Endothelial cell of umbilical vein (primary cell): ENCODE results near the gene CDH23. TPM values are rescaled to one million over a fixed set of nuclear protein-coding genes. Genes with fewer than 3 reads are reported as not detected.

Experiments used
- BruUV-seq: library from RNA; stranded (reverse); fragments of 400-500 nt; replicated peaks from 2 replicates; lab custom pipeline; 2021; lab: Mats Ljungman, UMichigan
- CTCF ChIA-PET: fragments of 300-600, 350-600 bp; sonication (Branson Sonifier 250); formaldehyde crosslinking; loops from one replicate; lab custom pipeline; 2021; ENCODE audit warnings: antibody characterized with exemption, inconsistent platforms; lab: Charles Lee
- POLR2A ChIA-PET: fragments of 300-600, 350-600 bp; sonication (Branson Sonifier 250); formaldehyde crosslinking; loops from one replicate; lab custom pipeline; 2021; ENCODE audit warnings: antibody characterized with exemption, inconsistent platforms; lab: Charles Lee
- DNase-seq: peaks from one replicate; pipeline ENCODE4 v3.0.0-alpha.2; 2011; ENCODE audit warnings: low read depth, low spot score
- FAIRE-seq: peaks from 2 replicates; lab custom pipeline; 2011; peaks lifted over from hg19 to GRCh38; lab: Jason Lieb, UNC
- H2AFZ ChIP-seq: 2 replicates; pipeline ENCODE4 v1.6.0; 2012; ENCODE audit warnings: low read depth, low read length, control low read depth, inconsistent platforms
- H3K27ac ChIP-seq: 2 replicates; pipeline ENCODE4 v1.5.1; 2011; ENCODE audit warnings: low read depth, mild to moderate bottlenecking, control low read depth, low read length, moderate library complexity; ENCODE audit not compliant: insufficient read depth
- H3K27me3 ChIP-seq, 2 experiments: 2 replicates each; pipeline versions ENCODE4 v1.6.0 to v1.6.1; 2011; ENCODE audit warnings: low read length in 2 of 2, mixed read lengths in 1 of 2; ENCODE audit not compliant: control insufficient read depth in 2 of 2, insufficient read depth in 2 of 2
- H3K36me3 ChIP-seq, 2 experiments: 2 replicates in 1 of 2; 3 replicates in 1 of 2; pipeline ENCODE4 v1.5.1; 2011; ENCODE audit warnings: low read length in 2 of 2, mild to moderate bottlenecking in 1 of 2, moderate library complexity in 1 of 2; ENCODE audit not compliant: control insufficient read depth in 2 of 2, insufficient read depth in 2 of 2; ENCODE audit errors: extremely low read depth in 1 of 2
- H3K4me1 ChIP-seq: 3 replicates; pipeline ENCODE4 v1.5.1; 2011; ENCODE audit warnings: mild to moderate bottlenecking, low read length; ENCODE audit not compliant: control insufficient read depth, insufficient read depth; ENCODE audit errors: extremely low read depth
- H3K4me2 ChIP-seq: 2 replicates; pipeline ENCODE4 v1.6.1; 2011; ENCODE audit warnings: low read length, control low read depth, mixed read lengths; ENCODE audit not compliant: insufficient read depth
- H3K4me3 ChIP-seq, 3 experiments: fragments of 200-600 bp in 1 of 3; sonication (generic), shearing (Covaris generic) in 1 of 3; replicated peaks in 1 of 3; 2 replicates each; pipeline ENCODE4 v1.5.1; 2011 to 2016; ENCODE audit warnings: control low read depth in 3 of 3, low read length in 3 of 3, mild to moderate bottlenecking in 2 of 3, inconsistent platforms in 1 of 3, low read depth in 1 of 3, moderate library complexity in 1 of 3; ENCODE audit not compliant: insufficient read depth in 1 of 3
- H3K79me2 ChIP-seq: 2 replicates; pipeline ENCODE4 v1.6.0; 2012; ENCODE audit warnings: low read length, inconsistent platforms; ENCODE audit not compliant: control insufficient read depth, insufficient read depth
- H3K9ac ChIP-seq: replicated peaks from 2 replicates; pipeline ENCODE3; 2011; ENCODE audit warnings: low read length, control low read depth; ENCODE audit not compliant: insufficient read depth; ENCODE audit errors: extremely low read depth
- H3K9me1 ChIP-seq: replicated peaks from 3 replicates; pipeline ENCODE4 v1.6.0; 2011; ENCODE audit warnings: mild to moderate bottlenecking, low read length; ENCODE audit not compliant: control insufficient read depth, insufficient read depth; ENCODE audit errors: extremely low read depth
- H3K9me3 ChIP-seq: replicated peaks from 2 replicates; pipeline ENCODE4 v1.5.1; 2012; ENCODE audit warnings: low read length, inconsistent platforms; ENCODE audit not compliant: control insufficient read depth, insufficient read depth
- H4K20me1 ChIP-seq: replicated peaks from 2 replicates; pipeline ENCODE3; 2011; ENCODE audit warnings: mild to moderate bottlenecking, low read length; ENCODE audit not compliant: control insufficient read depth, insufficient read depth; ENCODE audit errors: extremely low read depth
- EZH2 ChIP-seq: IDR thresholded peaks from 2 replicates; pipeline ENCODE4 v1.6.1; 2012; ENCODE audit warnings: borderline replicate concordance, low read depth, mild to moderate bottlenecking, moderate library complexity, low read length, inconsistent platforms; ENCODE audit not compliant: severe bottlenecking
- FOS ChIP-seq: IDR thresholded peaks from 2 replicates; pipeline ENCODE4 v1.6.1; 2011; ENCODE audit warnings: mild to moderate bottlenecking, low read length, moderate library complexity, borderline replicate concordance; ENCODE audit not compliant: insufficient read depth
- GATA2 ChIP-seq: IDR thresholded peaks from 2 replicates; pipeline ENCODE4 v1.7.0; 2011; ENCODE audit warnings: low read depth, mild to moderate bottlenecking, moderate library complexity, mixed read lengths, low read length; ENCODE audit not compliant: insufficient read length, insufficient read depth
- JUN ChIP-seq: IDR thresholded peaks from 2 replicates; pipeline ENCODE4 v1.6.1; 2011; ENCODE audit warnings: borderline replicate concordance, low read depth; ENCODE audit not compliant: insufficient read length, insufficient read depth
- MYC ChIP-seq: IDR thresholded peaks from one replicate; pipeline ENCODE4 v1.6.1; 2011; ENCODE audit warnings: mild to moderate bottlenecking, low read depth, low read length
- POLR2A ChIP-seq: IDR thresholded peaks from 2 replicates; pipeline ENCODE4 v1.6.1; 2012; ENCODE audit warnings: low read depth, mild to moderate bottlenecking, control low read depth, low read length
- POLR2AphosphoS5 ChIP-seq: IDR thresholded peaks from 2 replicates; pipeline ENCODE4 v1.6.1; 2012; ENCODE audit warnings: low read depth, mild to moderate bottlenecking, control low read depth, low read length, moderate library complexity; ENCODE audit not compliant: insufficient read depth
- dilution Hi-C: fragments of 300-500 bp; cut with MboI; formaldehyde crosslinking; loops from one replicate; pipeline ENCODE4 v1.15.0; 2019; ENCODE audit warnings: low sequenced_read_pairs; ENCODE audit not compliant: extremely low pct_ligation_motif_present
- intact Hi-C: fragments of 100-400 bp; cut with micrococcal nuclease; formaldehyde crosslinking; loops from one replicate; pipeline ENCODE4 v1.10.0; 2022
- polyA plus RNA-seq, 4 experiments: library from polyadenylated mRNA; depleted of rRNA in 3 of 4; stranded (reverse) in 3 of 4; unstranded in 1 of 4; fragments of >200 nt; gene quantifications; 2 replicates each; pipeline versions ENCODE4 v1.2.1 to v1.2.3, GENCODE V29; 2011 to 2012; ENCODE audit warnings: missing spikeins in 1 of 4
- total RNA-seq: library from RNA; stranded (reverse); gene quantifications from 2 replicates; pipeline ENCODE4 v1.2.3, GENCODE V29; 2021
- TF ChIP-seq, protein P1 (sequence below): IDR thresholded peaks from 2 replicates; pipeline ENCODE4 v1.6.1; 2011; ENCODE audit not compliant: insufficient read depth, insufficient read length
- TF ChIP-seq, protein P2 (sequence below), 2 donors: IDR thresholded peaks; 1 replicate in 1 of 2; 2 replicates in 1 of 2; pipeline ENCODE4 v1.5.1; 2011; ENCODE audit warnings: low read length in 2 of 2, mild to moderate bottlenecking in 2 of 2, moderate library complexity in 2 of 2, control low read depth in 1 of 2, inconsistent platforms in 1 of 2, low read depth in 1 of 2; ENCODE audit not compliant: insufficient read depth in 1 of 2; ENCODE audit errors: extremely low read depth in 1 of 2

Gene CDH23
- total and polyA plus RNA-seq, 2 donors (not counting 3 experiments of a cell fraction or from before 2014, with no cell fraction given), result not detected

DNA sequence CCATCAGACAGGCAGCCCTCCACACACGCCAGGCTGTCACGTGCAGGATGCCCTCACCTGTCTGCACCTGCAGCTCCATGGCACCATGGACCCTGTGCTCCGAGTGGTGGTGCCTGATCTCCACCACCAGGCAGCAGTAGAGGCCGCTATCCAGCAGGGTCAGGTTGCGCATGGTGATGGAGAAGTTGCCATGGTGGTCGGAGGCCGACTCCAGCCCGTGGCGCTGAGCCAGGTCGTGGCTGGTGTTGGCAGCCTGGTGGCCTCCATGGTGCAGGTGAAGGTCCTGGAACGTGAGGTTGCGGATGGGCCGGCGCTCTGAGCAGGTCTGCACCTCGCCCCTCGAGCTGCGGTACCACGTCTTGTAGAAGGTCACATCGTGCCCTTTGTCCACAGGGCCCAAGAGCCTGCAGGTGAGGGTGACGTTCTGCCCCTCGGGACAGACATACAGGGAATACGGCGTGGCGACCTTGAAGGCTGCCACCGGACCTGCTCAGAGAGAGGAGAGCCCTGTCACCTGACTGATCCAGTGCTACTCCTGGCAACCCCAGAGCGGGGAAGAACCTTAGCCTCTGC, 364.9 kb downstream of the CDH23 start:
- H3K9ac ChIP-seq, result no peak overlapping the region
- dilution Hi-C loops (no loop called here), intact Hi-C loops (no loop called here)
- H3K9me1 ChIP-seq, result no peaks in the 10 kb centered on the region
- DNase-seq (no peak), FAIRE-seq (no peak)
- CTCF ChIA-PET, result interaction anchor here (1.0 to 1.8 kb wide), 2 partner anchors 12 kb away, joined by 5 read pairs; partner anchors contain the start of gene VSIR
- H3K4me1 ChIP-seq, result peaks cover 4% of the 10 kb centered on the region
- no peak overlapping the region for H2AFZ ChIP-seq
- peaks cover 0 to under 1% of the 10 kb centered on the region in 2 experiments for H3K27me3 ChIP-seq
- H3K4me3 ChIP-seq, result no peak overlapping the region
- POLR2A ChIA-PET, result no interaction called here
- no peaks in the 10 kb centered on the region for H3K36me3 ChIP-seq
- H3K79me2 ChIP-seq, result no peaks in the 10 kb centered on the region
- TF ChIP-seq POLR2AphosphoS5, result no peak
- TF ChIP-seq JUN, result no peak
- no peak for TF ChIP-seq GATA2
- TF ChIP-seq EZH2, result no peak
- TF ChIP-seq, protein P1, sequence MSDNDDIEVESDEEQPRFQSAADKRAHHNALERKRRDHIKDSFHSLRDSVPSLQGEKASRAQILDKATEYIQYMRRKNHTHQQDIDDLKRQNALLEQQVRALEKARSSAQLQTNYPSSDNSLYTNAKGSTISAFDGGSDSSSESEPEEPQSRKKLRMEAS, result no peak
- TF ChIP-seq POLR2A, result no peak
- no peak for TF ChIP-seq FOS
- TF ChIP-seq, protein P2, sequence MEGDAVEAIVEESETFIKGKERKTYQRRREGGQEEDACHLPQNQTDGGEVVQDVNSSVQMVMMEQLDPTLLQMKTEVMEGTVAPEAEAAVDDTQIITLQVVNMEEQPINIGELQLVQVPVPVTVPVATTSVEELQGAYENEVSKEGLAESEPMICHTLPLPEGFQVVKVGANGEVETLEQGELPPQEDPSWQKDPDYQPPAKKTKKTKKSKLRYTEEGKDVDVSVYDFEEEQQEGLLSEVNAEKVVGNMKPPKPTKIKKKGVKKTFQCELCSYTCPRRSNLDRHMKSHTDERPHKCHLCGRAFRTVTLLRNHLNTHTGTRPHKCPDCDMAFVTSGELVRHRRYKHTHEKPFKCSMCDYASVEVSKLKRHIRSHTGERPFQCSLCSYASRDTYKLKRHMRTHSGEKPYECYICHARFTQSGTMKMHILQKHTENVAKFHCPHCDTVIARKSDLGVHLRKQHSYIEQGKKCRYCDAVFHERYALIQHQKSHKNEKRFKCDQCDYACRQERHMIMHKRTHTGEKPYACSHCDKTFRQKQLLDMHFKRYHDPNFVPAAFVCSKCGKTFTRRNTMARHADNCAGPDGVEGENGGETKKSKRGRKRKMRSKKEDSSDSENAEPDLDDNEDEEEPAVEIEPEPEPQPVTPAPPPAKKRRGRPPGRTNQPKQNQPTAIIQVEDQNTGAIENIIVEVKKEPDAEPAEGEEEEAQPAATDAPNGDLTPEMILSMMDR (IDR thresholded peaks at IDR 0.05; ENCODE audit: extremely low read depth in 1 of 2, insufficient read depth in 1 of 2, low read depth in 1 of 2, low read length in 2 of 2), result no peak
- TF ChIP-seq MYC, result no peak
- H3K27ac ChIP-seq, result no peak overlapping the region
- H3K9me3 ChIP-seq, result no peaks in the 10 kb centered on the region
- no peaks in the 10 kb centered on the region for H4K20me1 ChIP-seq
- no TSS peak for BruUV-seq
- no peak overlapping the region for H3K4me2 ChIP-seq
